Measurements from ENCODE around the gene NSUN7.

- no peak for TF ChIP-seq CTCF (conservative IDR thresholded peaks at IDR 0.05)
- TF ChIP-seq ZFX (IDR thresholded peaks at IDR 0.05): no peak
These were observed 39.3 kb downstream of the NSUN7 start for GRCh38 chr4:40789031-40789430.
